ENCODE results near the gene FAM186B. TPM values are rescaled to one million over a fixed set of nuclear protein-coding genes. Genes with fewer than 3 reads are reported as not detected.

FAM186B gene
- total and polyA plus RNA-seq, 2 experiments from 2014 or later: 0.21 to 0.38 TPM

GRCh38 chr12:49548822-49549648 is 56.4 kb downstream of the FAM186B start:
- no peaks in the 10 kb centered on the region for H3K79me2 ChIP-seq (replicated peaks; ENCODE audit: insufficient read depth)
- H3K36me3 Mint-ChIP-seq (ENCODE audit: low read depth): no peaks in the 10 kb centered on the region
- peak; percentile 73 for DNase-seq (ENCODE audit: low spot score)
- H3K36me3 ChIP-seq (ENCODE audit: insufficient read depth): no peaks in the 10 kb centered on the region
- peak; percentile 46 to 52 for TF ChIP-seq CTCF (conservative IDR thresholded peaks at IDR 0.05; ENCODE audit: low read depth in 2 of 2)
- no peak for TF ChIP-seq STAT1 (IDR thresholded peaks at IDR 0.05; ENCODE audit: unreplicated experiment)
- H3K27me3 ChIP-seq (ENCODE audit: insufficient read depth): peaks cover 90% of the 10 kb centered on the region
- no peaks in the 10 kb centered on the region for H4K20me1 ChIP-seq (replicated peaks; ENCODE audit: insufficient read depth)
- H3K27ac Mint-ChIP-seq: no peak overlapping the region
- no peak overlapping the region for H3K27ac ChIP-seq (ENCODE audit: low read depth)
- H3K4me3 Mint-ChIP-seq: peak overlapping the region; percentile 72
- H3K9me2 ChIP-seq (ENCODE audit: insufficient read depth): no peaks in the 10 kb centered on the region
- peak overlapping the region; percentile 89 for H3K4me2 ChIP-seq
- H3K9me3 Mint-ChIP-seq: no peaks in the 10 kb centered on the region
- H3K27me3 Mint-ChIP-seq (ENCODE audit: insufficient read depth, low read depth, poor library complexity): peaks cover 70% of the 10 kb centered on the region
- peak overlapping the region; percentile 64 for H3K4me3 ChIP-seq
- H3F3A ChIP-seq (replicated peaks; ENCODE audit: low read depth): no peaks in the 10 kb centered on the region
- peaks cover 18% of the 10 kb centered on the region for H3K4me1 Mint-ChIP-seq
- peaks cover 8% of the 10 kb centered on the region; the same call in 1 of the 2 replicates for H3K4me1 ChIP-seq (ENCODE audit: insufficient read depth)
- peak overlapping the region; percentile 98 for H2AFZ ChIP-seq
- peak; percentile 55 for ATAC-seq

GRCh38 chr12:49548481-49548821 is 57.0 kb downstream of the FAM186B start:
- Mint-ChIP-seq H3K27ac (no peak overlapping the region), H3K9me3 (no peaks in the 10 kb centered on the region), H3K36me3 (ENCODE audit: low read depth) (no peaks in the 10 kb centered on the region), H3K4me1 (peaks cover 21% of the 10 kb centered on the region), H3K27me3 (ENCODE audit: insufficient read depth, low read depth, poor library complexity) (peaks cover 73% of the 10 kb centered on the region), H3K4me3 (peak overlapping the region; percentile 72; the same call in 2 of the 3 replicates)
- peak overlapping the region; percentile 64 for H3K4me3 ChIP-seq
- ATAC-seq (no peak), DNase-seq (ENCODE audit: low spot score) (no peak)
- peaks cover 8% of the 10 kb centered on the region; the same call in 1 of the 2 replicates for H3K4me1 ChIP-seq (ENCODE audit: insufficient read depth)
- H3K36me3 ChIP-seq (ENCODE audit: insufficient read depth): no peaks in the 10 kb centered on the region
- no peaks in the 10 kb centered on the region for H3K79me2 ChIP-seq (replicated peaks; ENCODE audit: insufficient read depth)
- H2AFZ ChIP-seq: peak overlapping the region; percentile 98
- peaks cover 96% of the 10 kb centered on the region for H3K27me3 ChIP-seq (ENCODE audit: insufficient read depth)
- H3K27ac ChIP-seq (ENCODE audit: low read depth): no peak overlapping the region
- peak overlapping the region; percentile 89 for H3K4me2 ChIP-seq
- no peaks in the 10 kb centered on the region for H3K9me2 ChIP-seq (ENCODE audit: insufficient read depth)
- no peaks in the 10 kb centered on the region for H4K20me1 ChIP-seq (replicated peaks; ENCODE audit: insufficient read depth)
- no peaks in the 10 kb centered on the region for H3F3A ChIP-seq (replicated peaks; ENCODE audit: low read depth)
- TF ChIP-seq NANOG (IDR thresholded peaks at IDR 0.05; ENCODE audit: borderline replicate concordance) (no peak), ZNF114 (CRISPR knock-in tag; IDR thresholded peaks at IDR 0.05) (no peak), STAT1 (IDR thresholded peaks at IDR 0.05; ENCODE audit: unreplicated experiment) (no peak), EZH2phosphoT487 (IDR thresholded peaks at IDR 0.05; ENCODE audit: unreplicated experiment) (no peak), CTCF (conservative IDR thresholded peaks at IDR 0.05; ENCODE audit: low read depth in 2 of 2) (no peak), ZNF462 (CRISPR knock-in tag; IDR thresholded peaks at IDR 0.05) (no peak), ETS1 (IDR thresholded peaks at IDR 0.05) (no peak), ZNF331 (CRISPR knock-in tag; IDR thresholded peaks at IDR 0.05; ENCODE audit: low read depth) (no peak)

Measured in GM23338 (cell line).